Esophagus muscularis mucosa (tissue), 3 donors: ENCODE measurements around the gene PDE4D.

ENCODE experiments used
- CTCF ChIP-seq, 3 experiments: fragments of 200-600 bp in 2 of 3; fragments of 450-650 bp in 1 of 3; sonication (generic) in 2 of 3; IDR thresholded peaks; one replicate each; pipeline ENCODE4 v1.5.1; 2017 to 2019; ENCODE audit warnings: antibody characterized with exemption in 3 of 3, mild to moderate bottlenecking in 2 of 3, moderate library complexity in 1 of 3
- POLR2A ChIP-seq: fragments of 450-650 bp; IDR thresholded peaks from one replicate; pipeline ENCODE4 v1.6.1; 2017; ENCODE audit warnings: antibody characterized with exemption, moderate library complexity, mild to moderate bottlenecking, low read depth
- POLR2AphosphoS5 ChIP-seq, 2 donors: sonication (generic); formaldehyde crosslinking; IDR thresholded peaks; one replicate each; pipeline ENCODE4 v1.6.1; 2017; ENCODE audit warnings: antibody characterized with exemption in 2 of 2

- TF ChIP-seq POLR2AphosphoS5 (IDR thresholded peaks at IDR 0.05) = no peak
- TF ChIP-seq CTCF (IDR thresholded peaks at IDR 0.05) = no peak
- no peak for TF ChIP-seq POLR2A
Measured at GRCh38 chr5:59260973-59261372, 632.6 kb downstream of the PDE4D start.
